HUES48 (cell line): Measurements from ENCODE around the gene KRT83.
"Not testable (repeated sequence)": the region's sequence is repeated elsewhere in the genome, so short reads cannot be mapped to it uniquely, and the experiment has no call there.

ENCODE experiments used
- H3K27ac ChIP-seq: one replicate; pipeline ENCODE4 v1.7.0; 2013; ENCODE audit warnings: low read depth, low read length, inconsistent platforms
- H3K27me3 ChIP-seq: 2 replicates; pipeline ENCODE4 v1.6.1; 2013; ENCODE audit warnings: mild to moderate bottlenecking, low read length; ENCODE audit not compliant: control insufficient read depth, insufficient read depth
- H3K36me3 ChIP-seq: 2 replicates; pipeline ENCODE4 v1.6.1; 2013; ENCODE audit warnings: low read length; ENCODE audit not compliant: control insufficient read depth, insufficient read depth
- H3K4me1 ChIP-seq: 2 replicates; pipeline ENCODE4 v1.6.1; 2013; ENCODE audit warnings: mild to moderate bottlenecking, low read length; ENCODE audit not compliant: control insufficient read depth, insufficient read depth
- H3K4me3 ChIP-seq: 2 replicates; pipeline ENCODE4 v1.5.1; 2013; ENCODE audit warnings: mild to moderate bottlenecking, low read depth, low read length
- H3K9ac ChIP-seq: 2 replicates; pipeline ENCODE4 v1.6.1; 2013; ENCODE audit warnings: mild to moderate bottlenecking, low read depth, low read length, moderate library complexity
- H3K9me3 ChIP-seq: 2 replicates; pipeline ENCODE4 v1.6.1; 2013; ENCODE audit warnings: low read length; ENCODE audit not compliant: control insufficient read depth, insufficient read depth

Gene KRT83

GRCh38 chr12:52317468-52318052 lies 3.6 kb downstream of the KRT83 start:
- Histone ChIP-seq H3K4me1 (no peaks in the 10 kb centered on the region), H3K27ac (no peak overlapping the region), H3K9ac (no peak overlapping the region), H3K36me3 (no peaks in the 10 kb centered on the region), H3K27me3 (no peaks in the 10 kb centered on the region), H3K4me3 (no peak overlapping the region), H3K9me3 (no peaks in the 10 kb centered on the region)

- Histone ChIP-seq H3K27me3 (0 out of 2 replicates have a peak, but pooled peaks cover under 1% of the 10 kb centered on the region), H3K9me3 (no peaks in the 10 kb centered on the region), H3K4me1 (no peaks in the 10 kb centered on the region), H3K4me3 (no peak overlapping the region), H3K27ac (no peak overlapping the region), H3K9ac (no peak overlapping the region), H3K36me3 (no peaks in the 10 kb centered on the region)
These were observed 4.5 kb downstream of the KRT83 start for GRCh38 chr12:52316701-52317100.

DNA sequence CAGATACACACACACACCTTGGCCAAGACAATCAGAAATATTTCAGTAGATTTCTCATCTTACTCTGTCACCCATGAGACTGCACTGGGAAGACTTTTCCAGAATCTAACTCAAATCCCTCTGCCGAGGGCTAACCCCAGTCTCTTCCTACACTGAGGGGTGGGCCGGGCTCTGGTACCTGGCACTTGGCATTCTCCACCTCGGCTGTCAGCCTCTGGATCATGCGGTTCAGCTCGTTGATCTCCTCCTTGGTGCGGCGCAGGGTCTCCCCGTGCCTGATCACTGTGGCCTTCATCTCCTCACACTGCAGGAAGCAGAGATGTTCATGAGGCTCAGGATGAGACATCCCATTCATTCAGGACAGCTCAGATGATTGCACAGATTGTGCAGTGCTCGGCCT lies 4.9 kb downstream of the KRT83 start:
- no peak overlapping the region for H3K4me3 ChIP-seq
- H3K9me3 ChIP-seq: no peaks in the 10 kb centered on the region
- no peak overlapping the region for H3K9ac ChIP-seq
- no peaks in the 10 kb centered on the region for H3K4me1 ChIP-seq
- H3K27me3 ChIP-seq: peaks cover 2% of the 10 kb centered on the region; the same call in 1 of the 2 replicates
- H3K27ac ChIP-seq: no peak overlapping the region
- H3K36me3 ChIP-seq: no peaks in the 10 kb centered on the region

GRCh38 chr12:52315721-52316120 lies 5.5 kb downstream of the KRT83 start:
- H3K4me3 ChIP-seq, H3K9ac ChIP-seq, H3K9me3 ChIP-seq, H3K27me3 ChIP-seq, H3K4me1 ChIP-seq, H3K36me3 ChIP-seq, H3K27ac ChIP-seq: not testable (repeated sequence)

GRCh38 chr12:52314511-52314910 lies 6.7 kb downstream of the KRT83 start:
- Histone ChIP-seq H3K4me1 (no peaks in the 10 kb centered on the region), H3K9me3 (no peaks in the 10 kb centered on the region), H3K36me3 (no peaks in the 10 kb centered on the region), H3K4me3 (no peak overlapping the region), H3K27me3 (peaks cover 16% of the 10 kb centered on the region), H3K27ac (no peak overlapping the region), H3K9ac (no peak overlapping the region)

GRCh38 chr12:52313926-52314325 lies 7.3 kb downstream of the KRT83 start:
- no peaks in the 10 kb centered on the region for H3K9me3 ChIP-seq
- H3K36me3 ChIP-seq: no peaks in the 10 kb centered on the region
- peaks cover 22% of the 10 kb centered on the region for H3K27me3 ChIP-seq
- peaks cover 3% of the 10 kb centered on the region for H3K4me1 ChIP-seq
- H3K9ac ChIP-seq: no peak overlapping the region
- no peak overlapping the region for H3K27ac ChIP-seq
- no peak overlapping the region for H3K4me3 ChIP-seq

- Histone ChIP-seq H3K4me1 (peaks cover 6% of the 10 kb centered on the region), H3K9ac (no peak overlapping the region), H3K4me3 (no peak overlapping the region), H3K36me3 (no peaks in the 10 kb centered on the region), H3K27ac (no peak overlapping the region), H3K27me3 (peaks cover 26% of the 10 kb centered on the region), H3K9me3 (no peaks in the 10 kb centered on the region)
These were observed 7.7 kb downstream of the KRT83 start for GRCh38 chr12:52313461-52313860.

- Histone ChIP-seq H3K9ac (no peak overlapping the region), H3K4me1 (peaks cover 6% of the 10 kb centered on the region), H3K36me3 (no peaks in the 10 kb centered on the region), H3K27ac (no peak overlapping the region), H3K4me3 (no peak overlapping the region), H3K27me3 (peaks cover 40% of the 10 kb centered on the region), H3K9me3 (no peaks in the 10 kb centered on the region)
These were observed 9.1 kb downstream of the KRT83 start for GRCh38 chr12:52312086-52312485.

DNA sequence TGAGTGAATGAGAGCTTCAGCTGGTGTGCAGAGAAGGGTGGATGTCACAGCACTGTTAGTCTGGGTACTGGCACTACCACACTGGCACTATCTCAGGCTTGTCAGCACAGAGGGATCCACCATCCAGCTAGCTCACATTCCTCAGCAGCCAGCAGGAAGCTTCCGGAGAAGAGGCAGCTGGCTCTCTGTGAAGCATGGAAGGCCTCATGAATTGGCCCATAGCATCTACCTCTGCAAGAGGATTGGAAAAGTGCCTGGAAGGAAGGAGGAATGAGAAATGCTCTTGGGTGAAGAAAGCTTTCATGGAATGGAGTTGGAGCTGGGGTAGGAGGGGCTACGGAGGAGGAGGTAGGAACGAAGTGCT lies 9.9 kb downstream of the KRT83 start:
- Histone ChIP-seq H3K4me3 (no peak overlapping the region), H3K27ac (no peak overlapping the region), H3K4me1 (peaks cover 6% of the 10 kb centered on the region), H3K9ac (no peak overlapping the region), H3K36me3 (no peaks in the 10 kb centered on the region), H3K27me3 (peaks cover 48% of the 10 kb centered on the region), H3K9me3 (no peaks in the 10 kb centered on the region)

GRCh38 chr12:52310622-52311284 lies 10.4 kb downstream of the KRT83 start:
- no peak overlapping the region for H3K4me3 ChIP-seq
- H3K36me3 ChIP-seq: no peaks in the 10 kb centered on the region
- H3K27me3 ChIP-seq: peaks cover 50% of the 10 kb centered on the region
- no peaks in the 10 kb centered on the region for H3K9me3 ChIP-seq
- H3K4me1 ChIP-seq: peaks cover 6% of the 10 kb centered on the region
- no peak overlapping the region for H3K27ac ChIP-seq
- no peak overlapping the region for H3K9ac ChIP-seq

DNA sequence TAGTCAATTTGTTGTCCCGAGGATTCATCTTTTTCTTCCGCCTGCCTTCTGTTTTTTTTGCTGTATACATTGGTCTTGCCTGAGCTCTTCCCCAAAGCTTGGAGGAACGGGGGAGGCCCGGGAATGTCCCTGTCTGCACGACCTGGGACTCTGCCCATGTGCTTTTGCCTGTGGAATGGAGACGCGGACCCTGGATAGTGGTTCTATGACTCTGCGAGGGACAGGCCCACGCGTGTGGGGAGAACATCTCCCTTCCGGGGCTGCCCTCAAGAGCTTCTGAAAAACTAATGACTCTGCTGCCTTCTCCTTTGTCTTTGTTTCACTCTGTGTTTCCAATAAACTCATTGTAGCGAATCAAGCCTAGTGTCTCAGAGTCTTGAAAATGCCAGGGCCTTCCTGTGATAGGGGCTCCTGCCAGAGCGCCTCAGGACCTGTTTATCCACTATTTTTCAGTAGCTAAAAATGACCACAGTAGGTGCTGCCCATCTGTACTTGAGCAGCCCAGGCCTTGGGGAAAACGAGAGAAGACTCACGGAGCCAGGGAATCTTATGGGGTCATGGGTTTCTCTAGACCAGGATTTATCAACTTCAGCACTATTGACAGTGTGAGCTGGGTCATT lies 12.3 kb downstream of the KRT83 start:
- H3K27ac ChIP-seq: no peak overlapping the region
- H3K4me3 ChIP-seq: peak overlapping the region; percentile 69
- no peaks in the 10 kb centered on the region for H3K36me3 ChIP-seq
- H3K27me3 ChIP-seq: peaks cover 50% of the 10 kb centered on the region
- H3K4me1 ChIP-seq: peaks cover 6% of the 10 kb centered on the region
- H3K9me3 ChIP-seq: no peaks in the 10 kb centered on the region
- H3K9ac ChIP-seq: no peak overlapping the region
